H1 (cell line): ENCODE data around the gene COL5A2.

Experiments
- CTCF ChIP-seq, 3 experiments: IDR thresholded peaks; 1 replicate in 2 of 3; 2 replicates in 1 of 3; pipeline versions ENCODE4 v1.5.1 to v1.6.1; 2011; ENCODE audit warnings: low read length in 3 of 3, mild to moderate bottlenecking in 3 of 3, inconsistent platforms in 2 of 3, low read depth in 1 of 3, moderate library complexity in 1 of 3; ENCODE audit not compliant: insufficient read depth in 1 of 3; ENCODE audit errors: control extremely low read depth in 1 of 3
- EZH2 ChIP-seq: fragments of 200-600 bp; sonication (generic); IDR thresholded peaks from 2 replicates; pipeline ENCODE4 v1.7.1; 2012; ENCODE audit warnings: low read depth, mild to moderate bottlenecking, moderate library complexity, low read length, inconsistent platforms; ENCODE audit not compliant: severe bottlenecking
- JUND ChIP-seq: IDR thresholded peaks from 2 replicates; pipeline ENCODE4 v1.6.1; 2011; ENCODE audit warnings: mild to moderate bottlenecking, improper control_type of control experiment, low read length
- RXRA ChIP-seq: IDR thresholded peaks from 2 replicates; pipeline ENCODE4 v1.6.1; 2011; ENCODE audit warnings: low read depth, mild to moderate bottlenecking, low read length, moderate library complexity; ENCODE audit not compliant: insufficient read depth

- no peak for TF ChIP-seq CTCF (IDR thresholded peaks at IDR 0.05; ENCODE audit: control extremely low read depth in 1 of 3, insufficient read depth in 1 of 3, low read depth in 1 of 3, low read length in 3 of 3)
- no peak for TF ChIP-seq EZH2
- no peak for TF ChIP-seq RXRA
- no peak for TF ChIP-seq JUND
Observed at GRCh38 chr2:189010536-189010935, 169.0 kb downstream of the COL5A2 start.
